Vagina (tissue), 2 donors: ENCODE results near the gene ANKRD10. TPM values are rescaled to one million over a fixed set of nuclear protein-coding genes. Genes with fewer than 3 reads are reported as not detected.

Experiments used
- DNase-seq, 2 donors: peaks; one replicate each; pipeline ENCODE4 v3.0.0-alpha.2; 2017; ENCODE audit errors: extremely low spot score in 2 of 2
- H3K27ac ChIP-seq: fragments of 200-600 bp; sonication (generic); one replicate; pipeline ENCODE4 v1.5.1; 2019
- H3K27me3 ChIP-seq: fragments of 200-600 bp; sonication (generic); one replicate; pipeline ENCODE4 v1.5.1; 2019
- H3K36me3 ChIP-seq, 2 donors: fragments of 200-600 bp; sonication (generic); one replicate each; pipeline ENCODE4 v1.5.1; 2017 to 2019
- H3K4me1 ChIP-seq: fragments of 200-600 bp; sonication (generic); one replicate; pipeline ENCODE4 v1.5.1; 2019
- H3K4me3 ChIP-seq, 2 donors: fragments of 200-600 bp; sonication (generic); 1 replicate in 1 of 2; 2 replicates in 1 of 2; pipeline ENCODE4 v1.5.1; 2016 to 2019
- H3K9me3 ChIP-seq: fragments of 200-600 bp; sonication (generic); one replicate; pipeline ENCODE4 v1.5.1; 2019
- CTCF ChIP-seq, 3 experiments: fragments of 450-650 bp in 2 of 3; fragments of 200-600 bp in 1 of 3; sonication (generic) in 1 of 3; IDR thresholded peaks; one replicate each; pipeline ENCODE4 v1.5.1; 2017 to 2019; ENCODE audit warnings: antibody characterized with exemption in 3 of 3, mild to moderate bottlenecking in 2 of 3, moderate library complexity in 2 of 3
- POLR2A ChIP-seq, 2 donors: fragments of 450-650 bp; IDR thresholded peaks; one replicate each; pipeline ENCODE4 v1.6.1; 2017; ENCODE audit warnings: antibody characterized with exemption in 2 of 2, mild to moderate bottlenecking in 2 of 2, moderate library complexity in 2 of 2
- POLR2AphosphoS5 ChIP-seq, 2 donors: sonication (generic); formaldehyde crosslinking; IDR thresholded peaks; one replicate each; pipeline ENCODE4 v1.9.0; 2017; ENCODE audit warnings: antibody characterized with exemption in 2 of 2, mild to moderate bottlenecking in 2 of 2, low read depth in 1 of 2; ENCODE audit not compliant: insufficient read depth in 1 of 2
- intact Hi-C: fragments of 100-400 bp; cut with DNase I; formaldehyde crosslinking; loops from one replicate; pipeline ENCODE4 v1.15.1; 2023
- total RNA-seq: library from RNA; depleted of rRNA; stranded (reverse); fragments of >200 nt; gene quantifications from one replicate; pipeline ENCODE4 v1.2.3, GENCODE V29; 2016

Gene ANKRD10
- total RNA-seq, 1 donor from 2014 or later = 114 TPM

- H3K27ac ChIP-seq = no peak overlapping the region
- intact Hi-C loops = no loop called here
- peaks cover 21% of the 10 kb centered on the region for H3K4me1 ChIP-seq
- H3K4me3 ChIP-seq = no peak overlapping the region
- H3K36me3 ChIP-seq = no peaks in the 10 kb centered on the region
- no peaks in the 10 kb centered on the region for H3K27me3 ChIP-seq
- H3K9me3 ChIP-seq = no peaks in the 10 kb centered on the region
- no peak for DNase-seq
- TF ChIP-seq POLR2AphosphoS5 (IDR thresholded peaks at IDR 0.05; ENCODE audit: insufficient read depth in 1 of 2, low read depth in 1 of 2) = no peak
- no peak for TF ChIP-seq POLR2A (IDR thresholded peaks at IDR 0.05)
- no peak for TF ChIP-seq CTCF (IDR thresholded peaks at IDR 0.05)
Observed at GRCh38 chr13:110866491-110867170, 48.2 kb downstream of the ANKRD10 start.

GRCh38 chr13:110863685-110864084 lies 51.2 kb downstream of the ANKRD10 start:
- DNase-seq = no peak
- Histone ChIP-seq H3K27ac (no peak overlapping the region), H3K36me3 (no peaks in the 10 kb centered on the region), H3K4me1 (no peaks in the 10 kb centered on the region), H3K27me3 (no peaks in the 10 kb centered on the region), H3K9me3 (no peaks in the 10 kb centered on the region), H3K4me3 (no peak overlapping the region)
- TF ChIP-seq POLR2AphosphoS5 (IDR thresholded peaks at IDR 0.05; ENCODE audit: insufficient read depth in 1 of 2, low read depth in 1 of 2) (no peak), CTCF (IDR thresholded peaks at IDR 0.05) (no peak), POLR2A (IDR thresholded peaks at IDR 0.05) (no peak)
- intact Hi-C loops = no loop called here

DNA sequence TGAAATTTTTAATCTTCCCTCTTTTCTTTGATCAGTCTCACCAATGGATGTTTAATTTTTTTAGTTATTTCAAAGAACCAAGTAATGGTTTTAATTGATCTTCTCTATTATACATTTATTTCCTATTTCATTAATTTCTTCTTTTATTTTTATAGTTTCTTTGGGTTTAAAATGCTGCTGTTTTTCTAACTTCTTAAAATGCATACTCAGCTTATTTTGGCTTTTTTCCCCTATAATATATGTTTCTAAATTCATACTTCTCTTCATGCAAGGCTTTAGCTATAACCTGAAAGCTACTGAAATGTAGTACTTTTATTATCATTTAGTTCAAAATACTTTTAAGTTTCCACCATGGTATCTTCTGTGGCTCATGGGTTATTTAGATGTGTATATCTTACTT lies 53.9 kb downstream of the ANKRD10 start:
- DNase-seq = no peak

GRCh38 chr13:110856942-110857835 lies 57.7 kb downstream of the ANKRD10 start:
- no peak overlapping the region for H3K4me3 ChIP-seq
- no peak overlapping the region for H3K27ac ChIP-seq

More for the DNA sequence above, 53.9 kb downstream of the ANKRD10 start:
- H3K9me3 ChIP-seq = no peaks in the 10 kb centered on the region
- no peaks in the 10 kb centered on the region for H3K4me1 ChIP-seq
- no peak overlapping the region for H3K27ac ChIP-seq
- TF ChIP-seq CTCF (IDR thresholded peaks at IDR 0.05) = no peak
- no peak for TF ChIP-seq POLR2A (IDR thresholded peaks at IDR 0.05)
- no peak for TF ChIP-seq POLR2AphosphoS5 (IDR thresholded peaks at IDR 0.05; ENCODE audit: insufficient read depth in 1 of 2, low read depth in 1 of 2)
- no peaks in the 10 kb centered on the region for H3K27me3 ChIP-seq
- intact Hi-C loops = no loop called here
- no peak overlapping the region for H3K4me3 ChIP-seq
- H3K36me3 ChIP-seq = no peaks in the 10 kb centered on the region

More at GRCh38 chr13:110856942-110857835, 57.7 kb downstream of the ANKRD10 start:
- no peaks in the 10 kb centered on the region for H3K9me3 ChIP-seq
- DNase-seq = peak in 1 of 2 donors; percentile 18
- no peaks in the 10 kb centered on the region for H3K36me3 ChIP-seq
- H3K27me3 ChIP-seq = no peaks in the 10 kb centered on the region
- H3K4me1 ChIP-seq = no peaks in the 10 kb centered on the region
- TF ChIP-seq POLR2AphosphoS5 (IDR thresholded peaks at IDR 0.05; ENCODE audit: insufficient read depth in 1 of 2, low read depth in 1 of 2) (no peak), POLR2A (IDR thresholded peaks at IDR 0.05) (no peak), CTCF (IDR thresholded peaks at IDR 0.05) (no peak)
- intact Hi-C loops = no loop called here
